ENCODE measurements around the gene PPP4R3C. TPM values are rescaled to one million over a fixed set of nuclear protein-coding genes. Genes with fewer than 3 reads are reported as not detected.
"Not testable (repeated sequence)": the region's sequence is repeated elsewhere in the genome, so short reads cannot be mapped to it uniquely, and the experiment has no call there.

Gene PPP4R3C
- not detected for total RNA-seq
- long read RNA-seq, result 0 reads

- intact Hi-C loops (cut with micrococcal nuclease), result no loop called here
- Histone ChIP-seq H3K36me3 (no peaks in the 10 kb centered on the region), H3K27me3 (ENCODE audit: low read depth) (no peaks in the 10 kb centered on the region), H3K9me3 (replicated peaks) (no peaks in the 10 kb centered on the region), H3K4me1 (no peaks in the 10 kb centered on the region), H3K27ac (replicated peaks) (no peak within 1 kb of the TSS), H3K4me3 (no peak within 1 kb of the TSS)
- TF ChIP-seq CTCF (IDR thresholded peaks at IDR 0.05; ENCODE audit: borderline replicate concordance), result no peak
- no peak for DNase-seq
Measured at GRCh38 chrX:27463187-27463586, at the start of gene PPP4R3C. Gene PPP4R3C, minus strand, starts transcription at chrX:27463341. Its CDS starts 45 bp downstream, at chrX:27463296.

- H3K9me3 ChIP-seq (replicated peaks), result no peaks in the 10 kb centered on the region
- intact Hi-C loops (cut with micrococcal nuclease), result no loop called here
Measured at GRCh38 chrX:27491397-27491796, 28.3 kb upstream of the PPP4R3C start.

GRCh38 chrX:27466051-27466450, 2.9 kb upstream of the PPP4R3C start:
- Histone ChIP-seq H3K27me3 (ENCODE audit: low read depth) (no peaks in the 10 kb centered on the region), H3K27ac (replicated peaks) (no peak overlapping the region), H3K36me3 (no peaks in the 10 kb centered on the region), H3K4me3 (no peak overlapping the region), H3K9me3 (replicated peaks) (no peaks in the 10 kb centered on the region), H3K4me1 (no peaks in the 10 kb centered on the region)
- intact Hi-C loops (cut with micrococcal nuclease), result no loop called here
- DNase-seq, result no peak
- no peak for TF ChIP-seq CTCF (IDR thresholded peaks at IDR 0.05; ENCODE audit: borderline replicate concordance)

More at GRCh38 chrX:27491397-27491796, 28.3 kb upstream of the PPP4R3C start:
- H3K4me3 ChIP-seq, result no peak overlapping the region
- H3K36me3 ChIP-seq, result no peaks in the 10 kb centered on the region
- DNase-seq, result no peak
- H3K4me1 ChIP-seq, result no peaks in the 10 kb centered on the region
- no peak overlapping the region for H3K27ac ChIP-seq (replicated peaks)
- H3K27me3 ChIP-seq (ENCODE audit: low read depth), result no peaks in the 10 kb centered on the region
- TF ChIP-seq CTCF (IDR thresholded peaks at IDR 0.05; ENCODE audit: borderline replicate concordance), result no peak

- H3K36me3 ChIP-seq, result no peaks in the 10 kb centered on the region
- no peak overlapping the region for H3K4me3 ChIP-seq
- no peak overlapping the region for H3K27ac ChIP-seq (replicated peaks)
- no peaks in the 10 kb centered on the region for H3K27me3 ChIP-seq (ENCODE audit: low read depth)
- no peaks in the 10 kb centered on the region for H3K9me3 ChIP-seq (replicated peaks)
- TF ChIP-seq CTCF (IDR thresholded peaks at IDR 0.05; ENCODE audit: borderline replicate concordance), result no peak
- no peak for DNase-seq
- intact Hi-C loops (cut with micrococcal nuclease), result no loop called here
- no peaks in the 10 kb centered on the region for H3K4me1 ChIP-seq
Measured at GRCh38 chrX:27465036-27465435, 1.9 kb upstream of the PPP4R3C start.

GRCh38 chrX:27459129-27459528, 4.0 kb downstream of the PPP4R3C start:
- H3K27ac ChIP-seq (replicated peaks); H3K4me3 ChIP-seq; H3K27me3 ChIP-seq (ENCODE audit: low read depth); intact Hi-C loops (cut with micrococcal nuclease); H3K9me3 ChIP-seq (replicated peaks); H3K36me3 ChIP-seq; H3K4me1 ChIP-seq; DNase-seq: not testable (repeated sequence)

GRCh38 chrX:27458544-27458943, 4.6 kb downstream of the PPP4R3C start:
- H3K9me3 ChIP-seq (replicated peaks); H3K27me3 ChIP-seq (ENCODE audit: low read depth); H3K27ac ChIP-seq (replicated peaks); H3K4me3 ChIP-seq; H3K4me1 ChIP-seq; DNase-seq; H3K36me3 ChIP-seq; intact Hi-C loops (cut with micrococcal nuclease): not testable (repeated sequence)

- H3K4me3 ChIP-seq, result no peak overlapping the region
- H3K36me3 ChIP-seq, result no peaks in the 10 kb centered on the region
- H3K27me3 ChIP-seq (ENCODE audit: low read depth), result no peaks in the 10 kb centered on the region
- H3K27ac ChIP-seq (replicated peaks), result no peak overlapping the region
- H3K9me3 ChIP-seq (replicated peaks), result no peaks in the 10 kb centered on the region
- no peak for TF ChIP-seq CTCF (IDR thresholded peaks at IDR 0.05; ENCODE audit: borderline replicate concordance)
- H3K4me1 ChIP-seq, result no peaks in the 10 kb centered on the region
- DNase-seq, result no peak
- intact Hi-C loops (cut with micrococcal nuclease), result no loop called here
Measured at GRCh38 chrX:27451324-27451723, 11.8 kb downstream of the PPP4R3C start.
